PC-3 (cell line): Measurements from ENCODE around the gene KIF5C.

Source experiments
- CTCF ChIP-seq: fragments of 300-600 bp; sonication (generic); conservative IDR thresholded peaks from 2 replicates; pipeline ENCODE4 v1.5.1; 2017; ENCODE audit warnings: antibody characterized with exemption, low read depth, mild to moderate bottlenecking, low read length
- EZH2 ChIP-seq: fragments of 300-600 bp; sonication (generic); IDR thresholded peaks from one replicate; pipeline ENCODE4 v1.6.1; 2017; ENCODE audit warnings: antibody characterized with exemption, mild to moderate bottlenecking, low read length; ENCODE audit not compliant: unreplicated experiment
- EZH2phosphoT487 ChIP-seq: fragments of 300-600 bp; sonication (generic); IDR thresholded peaks from 2 replicates; pipeline ENCODE4 v1.6.1; 2018; ENCODE audit warnings: mild to moderate bottlenecking, antibody characterized with exemption, low read length, borderline replicate concordance

GRCh38 chr2:148933456-148933855 lies 58.4 kb downstream of the KIF5C start:
- TF ChIP-seq CTCF (no peak), EZH2phosphoT487 (no peak), EZH2 (no peak)
